ENCODE data around the gene ZNF296. TPM values are rescaled to one million over a fixed set of nuclear protein-coding genes. Genes with fewer than 3 reads are reported as not detected.
A peak's percentile ranks its signal among the peaks of the same experiment; 100 is the strongest.

The ZNF296 gene
- total RNA-seq, 1 experiment from 2014 or later = 2.6 TPM

DNA sequence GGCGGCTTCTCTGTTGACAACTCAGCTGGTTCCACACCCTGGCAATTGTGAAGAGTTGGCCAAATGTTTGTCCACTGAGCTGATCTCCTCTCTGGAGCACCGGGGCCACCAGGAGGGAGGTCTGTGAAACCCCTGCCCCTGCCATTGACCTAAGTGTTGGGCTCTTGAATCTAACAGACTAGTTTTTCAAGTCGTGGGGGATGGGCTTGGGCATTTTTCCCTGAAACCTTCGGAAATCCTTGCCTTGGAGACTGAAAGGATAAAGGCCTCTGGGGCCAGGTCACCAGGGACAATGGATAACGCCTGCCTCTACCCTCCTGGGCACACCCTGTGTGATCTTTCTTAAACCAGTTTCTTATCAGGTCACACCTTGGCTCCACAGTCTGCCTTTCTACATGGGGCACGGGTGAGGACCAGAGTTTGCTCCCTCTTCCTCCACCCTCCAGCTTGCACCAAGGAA lies 3.7 kb upstream of the ZNF296 start:
- DNase-seq = peak; percentile 72
- no peaks in the 10 kb centered on the region for H3K27me3 ChIP-seq (ENCODE audit: control insufficient read depth, insufficient read depth, low read length)
- H3K36me3 ChIP-seq (replicated peaks; ENCODE audit: control insufficient read depth, insufficient read depth, low read length) = peaks cover 5% of the 10 kb centered on the region
- H3K4me3 ChIP-seq (ENCODE audit: insufficient read depth, low read depth, low read length) = peak overlapping the region; percentile 72

DNA sequence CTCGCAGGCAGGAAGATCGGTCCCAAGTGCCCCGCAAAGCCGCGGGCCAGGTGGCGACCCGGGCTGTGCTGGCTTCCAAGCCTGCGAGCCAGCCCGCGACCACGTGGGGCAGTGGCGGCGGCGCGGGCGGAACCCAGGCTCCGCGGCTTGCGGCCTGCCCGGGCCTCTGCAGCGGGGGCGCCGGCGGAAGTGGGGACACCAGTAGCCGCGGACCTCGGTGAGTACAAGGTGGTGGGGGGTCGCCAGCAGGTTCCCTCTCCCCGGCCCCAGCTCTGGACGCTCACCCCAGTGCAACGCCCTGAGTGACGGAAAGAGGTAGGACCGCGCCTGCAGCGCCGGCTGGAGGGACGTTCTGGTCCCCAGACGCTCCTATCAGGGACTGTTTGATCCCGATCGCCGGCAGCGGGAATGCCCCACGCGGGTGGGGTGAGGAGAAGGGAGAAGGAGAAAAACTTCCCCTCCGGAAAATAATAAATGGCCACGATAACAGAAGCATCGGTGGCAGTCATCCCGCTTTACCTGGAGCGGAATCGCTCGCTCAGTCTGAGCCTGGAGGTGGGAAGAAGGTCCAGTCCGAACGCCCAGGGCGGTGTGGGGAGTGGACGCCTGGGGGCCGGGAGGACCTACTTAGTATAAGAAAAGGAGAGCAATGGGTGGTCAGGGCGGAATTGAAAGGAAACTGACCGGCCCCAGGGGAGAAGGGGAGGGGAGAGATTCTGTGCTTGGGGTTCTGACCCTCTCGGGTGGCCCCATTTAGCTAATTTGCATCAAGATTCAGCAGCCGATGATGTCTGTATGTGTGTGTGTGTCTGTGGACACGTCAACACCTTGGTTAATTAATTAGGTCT lies 3.0 kb upstream of the ZNF296 start, which contains the start of gene GEMIN7:
Gene GEMIN7 (plus strand): TSS at position 198 of the 848 bp plus-strand sequence. CDS start 10,855 bp downstream, outside the sequence.
- Histone ChIP-seq H3K27me3 (ENCODE audit: control insufficient read depth, insufficient read depth, low read length) (no peaks in the 10 kb centered on the region), H3K4me3 (ENCODE audit: insufficient read depth, low read depth, low read length) (peak within 1 kb of the TSS; percentile 72), H3K36me3 (replicated peaks; ENCODE audit: control insufficient read depth, insufficient read depth, low read length) (peaks cover 5% of the 10 kb centered on the region)
- peak; percentile 95 for DNase-seq

DNA sequence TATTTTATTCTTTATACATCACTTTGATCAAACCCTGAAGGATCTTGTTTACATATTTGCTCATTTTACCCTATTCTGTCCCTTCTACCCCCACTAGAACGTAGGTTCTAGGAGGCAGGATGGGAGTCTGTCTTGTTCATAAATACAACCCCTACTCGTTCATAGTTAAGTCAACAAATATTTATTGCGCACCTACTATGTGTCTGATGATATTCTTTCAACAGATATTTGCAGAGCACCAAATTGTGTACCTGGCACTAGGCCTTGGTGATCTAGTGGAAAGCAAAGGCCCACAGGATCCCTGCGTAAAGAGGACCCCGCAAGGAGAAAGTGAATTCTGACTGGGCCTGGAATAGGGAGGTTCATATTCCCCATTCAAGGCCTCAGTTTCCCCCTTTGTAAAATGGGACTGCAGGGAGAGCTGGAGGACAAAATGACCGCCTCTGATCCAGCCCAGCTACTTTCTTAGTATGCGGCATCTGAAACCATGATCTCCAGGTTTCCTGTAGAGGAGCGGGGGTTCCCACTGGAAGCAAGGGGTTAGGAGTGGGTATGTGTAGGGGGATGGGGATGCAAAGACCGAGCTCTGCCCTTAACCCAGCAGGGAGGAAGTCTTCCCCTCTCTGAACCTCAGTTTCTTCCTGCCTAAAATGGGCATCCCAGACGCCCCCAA lies 2.2 kb upstream of the ZNF296 start:
- no peaks in the 10 kb centered on the region for H3K27me3 ChIP-seq (ENCODE audit: control insufficient read depth, insufficient read depth, low read length)
- H3K4me3 ChIP-seq (ENCODE audit: insufficient read depth, low read depth, low read length) = peak overlapping the region; percentile 72
- no peak for DNase-seq
- H3K36me3 ChIP-seq (replicated peaks; ENCODE audit: control insufficient read depth, insufficient read depth, low read length) = peaks cover 5% of the 10 kb centered on the region

DNA sequence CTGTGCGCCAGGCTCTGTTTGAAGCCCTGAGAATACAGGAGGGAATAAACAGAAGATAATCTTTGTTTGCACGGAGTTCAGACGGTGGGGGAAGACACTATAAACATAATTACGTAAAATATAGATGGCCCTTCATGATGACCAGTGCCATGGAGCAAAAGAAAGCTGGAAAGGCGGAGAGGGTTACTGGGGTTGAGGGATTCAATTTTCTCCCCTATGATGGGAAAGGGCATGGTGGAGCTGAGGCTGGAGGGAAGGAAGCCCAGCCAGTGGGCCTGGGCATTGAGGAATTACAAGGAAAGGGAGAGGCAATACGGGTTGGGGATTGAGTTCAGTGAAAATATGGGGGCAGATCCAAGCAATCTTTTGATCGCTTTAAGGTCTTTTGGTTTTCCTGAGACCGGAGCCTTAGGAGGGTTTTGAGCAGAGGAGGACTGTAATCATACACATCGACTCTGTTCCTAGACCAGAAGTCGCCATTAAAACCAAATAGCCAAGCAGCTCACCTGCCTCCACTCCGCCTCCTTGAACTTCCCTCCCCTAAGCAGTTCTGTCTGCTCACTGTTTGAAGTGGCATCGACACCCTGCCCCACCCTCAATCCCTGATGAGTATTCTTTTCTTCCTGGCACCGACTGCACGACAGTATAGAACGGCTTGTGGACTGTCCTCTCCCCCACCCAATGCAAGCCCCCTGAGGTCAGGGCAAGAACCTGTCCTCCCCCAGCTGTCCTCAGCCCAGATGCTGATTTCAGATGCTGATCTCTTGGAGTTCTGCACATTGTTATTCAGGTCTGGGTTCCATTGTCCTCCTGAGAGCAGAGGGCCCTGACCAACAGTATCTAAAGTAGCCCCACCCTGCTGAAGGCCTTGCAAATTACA lies 813 bp upstream of the ZNF296 start:
- peak; percentile 68 for DNase-seq

DNA sequence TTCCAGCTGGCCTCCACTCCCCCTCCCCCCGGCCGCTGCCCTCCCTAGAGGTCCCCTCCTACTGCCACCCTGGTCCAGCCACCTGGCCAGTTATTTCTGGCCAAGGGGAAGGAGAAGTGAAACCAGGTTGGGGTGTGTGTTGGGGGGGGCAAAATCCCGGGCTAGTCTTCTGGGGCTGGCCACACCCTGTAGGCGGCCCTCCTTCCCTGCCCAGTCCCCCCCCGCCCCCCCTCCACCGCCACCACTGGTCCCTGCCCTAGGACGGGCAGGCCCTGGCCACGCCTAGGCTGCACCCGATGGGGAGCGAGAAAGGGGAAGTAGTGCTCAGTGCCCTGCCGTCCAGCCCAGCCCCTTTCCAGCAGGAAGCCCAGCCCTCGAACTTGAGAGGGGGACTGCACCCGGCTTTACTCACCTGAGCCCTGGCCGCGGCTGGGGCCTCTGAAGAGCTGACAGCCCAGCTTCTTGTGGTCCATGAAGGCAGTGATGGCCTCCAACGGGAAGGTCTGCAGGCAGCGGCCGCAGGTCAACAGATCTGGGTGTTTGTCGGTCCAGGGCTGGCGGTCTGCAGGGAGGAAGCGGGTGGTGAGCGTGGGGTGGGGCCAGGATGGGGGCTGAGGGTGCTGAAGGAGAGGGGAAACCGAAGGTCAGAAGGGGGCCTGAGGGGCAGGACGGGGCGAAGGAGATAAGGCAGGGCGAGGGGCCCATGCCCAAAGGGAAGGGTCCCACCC lies 813 bp downstream of the ZNF296 start:
- peak overlapping the region; percentile 86 for H3K4me3 ChIP-seq (ENCODE audit: insufficient read depth, low read depth, low read length)
- peak; percentile 94 for DNase-seq
- H3K36me3 ChIP-seq (replicated peaks; ENCODE audit: control insufficient read depth, insufficient read depth, low read length) = peaks cover 7% of the 10 kb centered on the region
- no peaks in the 10 kb centered on the region for H3K27me3 ChIP-seq (ENCODE audit: control insufficient read depth, insufficient read depth, low read length)

More for the DNA sequence above, 813 bp upstream of the ZNF296 start:
- Histone ChIP-seq H3K27me3 (ENCODE audit: control insufficient read depth, insufficient read depth, low read length) (no peaks in the 10 kb centered on the region), H3K4me3 (ENCODE audit: insufficient read depth, low read depth, low read length) (peak overlapping the region; percentile 86; the same call in 1 of the 2 replicates), H3K36me3 (replicated peaks; ENCODE audit: control insufficient read depth, insufficient read depth, low read length) (peaks cover 7% of the 10 kb centered on the region)

DNA sequence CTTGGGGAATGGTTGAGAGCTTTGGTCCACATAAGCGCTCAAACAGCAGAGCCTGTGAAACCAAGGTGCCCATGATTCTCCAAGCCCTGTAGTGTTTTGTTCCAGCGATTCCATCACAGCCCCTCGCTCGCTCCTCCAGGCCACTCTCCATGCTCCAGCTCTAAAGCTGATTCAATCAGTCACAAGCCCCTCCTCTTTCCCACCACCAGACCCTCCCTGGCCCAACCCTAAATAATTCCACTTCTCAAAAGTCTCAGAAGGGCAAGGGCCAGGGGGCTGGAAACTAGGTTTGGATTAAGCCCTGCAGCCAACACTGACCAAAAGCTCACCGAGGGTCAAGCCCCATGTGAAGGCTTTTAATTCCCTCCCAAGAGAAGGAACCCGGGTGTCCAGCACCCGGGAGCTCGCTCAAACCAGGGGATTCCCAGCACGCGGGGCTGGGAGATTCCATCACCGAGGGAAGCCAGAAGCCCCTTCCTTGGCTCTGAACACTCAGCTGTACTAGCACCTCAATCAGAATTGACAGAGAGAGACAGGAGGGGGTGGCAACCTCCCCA lies 1.5 kb downstream of the ZNF296 start:
- Histone ChIP-seq H3K27me3 (ENCODE audit: control insufficient read depth, insufficient read depth, low read length) (no peaks in the 10 kb centered on the region), H3K4me3 (ENCODE audit: insufficient read depth, low read depth, low read length) (peak overlapping the region; percentile 86), H3K36me3 (replicated peaks; ENCODE audit: control insufficient read depth, insufficient read depth, low read length) (peaks cover 13% of the 10 kb centered on the region)
- DNase-seq = peak; percentile 83

DNA sequence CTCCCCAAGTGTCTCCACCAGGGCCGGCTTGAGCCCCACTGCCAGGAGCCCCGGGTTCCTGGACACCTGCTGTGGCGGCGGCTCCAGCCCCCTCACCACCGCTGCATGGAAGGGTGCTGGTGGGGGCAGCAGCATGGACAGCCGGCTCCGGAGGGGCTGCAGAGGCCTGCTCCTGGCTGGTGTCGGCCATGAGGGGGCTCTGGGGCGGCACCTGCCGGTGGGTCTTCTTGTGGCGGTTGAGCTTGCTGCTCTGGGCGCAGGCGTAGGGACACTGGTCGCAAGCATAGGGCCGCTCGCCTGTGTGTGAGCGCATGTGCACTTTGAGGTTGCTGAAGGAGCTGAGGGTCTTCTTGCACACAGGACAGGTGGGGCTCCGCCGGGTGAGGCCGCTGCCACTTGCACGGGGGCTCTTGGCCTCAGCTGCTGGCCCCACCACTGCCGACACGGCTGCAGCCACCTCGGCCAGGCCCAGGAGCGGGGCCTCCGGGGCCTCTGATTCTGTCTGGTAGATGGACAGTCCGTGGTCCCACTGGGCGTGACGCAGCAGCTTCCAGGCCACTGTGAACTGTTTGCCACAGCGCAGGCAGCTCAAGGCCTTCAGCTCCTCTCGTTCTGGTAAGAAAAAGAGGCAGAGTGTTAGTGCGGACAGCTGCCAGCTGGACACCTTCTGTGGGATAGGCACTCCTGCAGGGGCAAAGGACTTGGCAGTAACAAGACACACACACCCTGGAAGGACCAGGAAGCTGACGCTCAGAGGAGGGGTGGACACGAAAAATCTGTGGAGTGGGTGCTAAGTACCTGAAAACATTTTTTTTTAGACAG lies 4.1 kb downstream of the ZNF296 start:
- peak; percentile 71 for DNase-seq

DNA sequence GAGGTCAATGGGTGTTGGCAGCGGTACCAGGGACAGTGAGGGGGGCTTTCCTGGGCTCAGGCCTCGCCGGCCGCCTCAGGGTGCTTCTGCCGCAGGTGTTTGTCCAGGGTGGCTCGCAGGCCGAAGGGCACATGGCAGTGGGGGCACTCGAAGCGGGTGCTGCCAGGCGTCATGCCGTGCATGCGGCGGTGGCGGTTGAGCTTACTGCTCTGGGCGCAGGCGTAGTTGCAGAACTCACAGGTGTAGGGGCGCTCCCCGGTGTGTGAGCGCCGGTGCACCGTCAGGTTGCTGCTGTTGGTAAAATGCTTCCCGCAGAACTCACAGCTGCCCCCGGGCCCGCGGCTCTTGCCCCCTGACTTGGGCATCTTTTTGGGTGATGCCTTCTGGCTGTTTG lies 4.7 kb downstream of the ZNF296 start:
- Histone ChIP-seq H3K36me3 (replicated peaks; ENCODE audit: control insufficient read depth, insufficient read depth, low read length) (peaks cover 25% of the 10 kb centered on the region), H3K4me3 (ENCODE audit: insufficient read depth, low read depth, low read length) (no peak overlapping the region), H3K27me3 (ENCODE audit: control insufficient read depth, insufficient read depth, low read length) (no peaks in the 10 kb centered on the region)
- DNase-seq = no peak

More for the DNA sequence above, 4.1 kb downstream of the ZNF296 start:
- Histone ChIP-seq H3K36me3 (replicated peaks; ENCODE audit: control insufficient read depth, insufficient read depth, low read length) (peaks cover 23% of the 10 kb centered on the region), H3K27me3 (ENCODE audit: control insufficient read depth, insufficient read depth, low read length) (no peaks in the 10 kb centered on the region), H3K4me3 (ENCODE audit: insufficient read depth, low read depth, low read length) (no peak overlapping the region)

DNA sequence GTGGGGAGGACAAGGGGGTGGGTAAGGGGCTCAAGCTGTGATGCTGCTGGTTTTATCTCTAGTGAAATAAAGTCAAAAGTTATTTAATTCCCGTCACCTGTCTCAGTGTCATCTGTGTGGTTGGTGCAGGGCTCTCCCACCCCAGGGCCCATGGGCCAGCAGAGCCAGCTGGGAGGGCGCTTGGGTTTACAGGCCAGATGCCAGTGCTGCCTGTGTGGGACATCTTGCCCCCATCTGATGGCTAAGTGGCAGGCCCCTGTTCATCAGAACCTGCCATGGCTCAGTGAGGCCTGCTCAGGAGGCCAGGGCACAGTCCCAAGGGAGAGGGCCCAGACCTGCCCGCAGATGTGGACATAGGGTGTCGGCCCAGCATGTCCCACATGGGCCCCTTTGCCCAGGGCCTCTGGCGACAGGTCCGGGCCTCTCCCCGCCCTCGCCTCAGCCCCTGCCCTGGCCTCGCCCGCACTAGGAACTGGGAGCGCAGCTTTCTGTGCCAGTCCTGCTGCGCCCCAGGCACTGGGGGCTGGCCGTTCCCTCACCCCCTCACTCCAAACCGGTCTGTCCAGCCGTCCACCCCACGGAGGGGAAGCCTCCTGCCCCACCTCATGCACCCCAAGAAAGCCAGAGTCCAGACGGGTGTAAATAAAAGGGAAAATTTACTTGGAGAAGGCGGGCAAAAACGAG lies 5.3 kb downstream of the ZNF296 start:
- Histone ChIP-seq H3K4me3 (ENCODE audit: insufficient read depth, low read depth, low read length) (no peak overlapping the region), H3K36me3 (replicated peaks; ENCODE audit: control insufficient read depth, insufficient read depth, low read length) (peaks cover 25% of the 10 kb centered on the region), H3K27me3 (ENCODE audit: control insufficient read depth, insufficient read depth, low read length) (no peaks in the 10 kb centered on the region)
- peak; percentile 46 for DNase-seq

DNA sequence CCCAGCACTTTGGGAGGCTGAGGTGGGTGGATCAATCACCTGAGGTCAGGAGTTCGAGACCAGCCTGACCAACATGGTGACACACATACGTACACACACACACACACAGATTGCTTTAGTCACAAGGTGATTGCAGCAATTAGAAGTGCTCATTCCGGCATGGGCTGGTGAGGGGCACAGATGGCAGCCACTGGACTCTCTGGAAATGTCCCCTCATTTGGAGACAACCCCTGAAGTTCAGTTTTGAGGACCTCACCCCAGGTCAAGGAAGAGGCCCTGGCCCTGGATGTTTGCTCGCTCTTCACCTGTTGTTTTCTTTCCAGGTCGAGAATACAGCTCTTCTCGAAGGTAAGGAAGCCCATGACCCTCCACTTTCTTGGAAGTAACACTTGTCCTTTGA lies 6.1 kb downstream of the ZNF296 start:
- peaks cover 25% of the 10 kb centered on the region for H3K36me3 ChIP-seq (replicated peaks; ENCODE audit: control insufficient read depth, insufficient read depth, low read length)
- DNase-seq = peak; percentile 35
- no peaks in the 10 kb centered on the region for H3K27me3 ChIP-seq (ENCODE audit: control insufficient read depth, insufficient read depth, low read length)
- H3K4me3 ChIP-seq (ENCODE audit: insufficient read depth, low read depth, low read length) = no peak overlapping the region

DNA sequence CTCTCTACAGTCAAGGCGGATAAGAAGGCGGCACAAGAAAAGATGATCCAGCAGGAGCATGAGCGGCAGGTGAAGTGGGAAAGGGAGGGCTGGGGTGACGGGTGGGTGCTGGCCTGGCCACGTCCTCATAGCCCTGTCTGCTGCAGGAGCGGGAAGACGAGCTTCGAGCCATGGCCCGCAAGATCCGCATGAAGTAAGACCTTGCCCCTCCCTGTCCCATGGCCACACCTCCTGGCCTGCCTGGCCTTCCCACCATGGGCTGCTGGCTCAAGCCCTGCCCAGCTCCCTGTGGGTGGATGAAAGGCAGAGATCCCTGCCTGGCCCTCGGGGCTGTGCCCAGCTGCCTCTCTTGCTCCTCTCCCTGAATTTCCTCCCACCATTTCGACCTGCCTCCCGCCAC lies 7.2 kb downstream of the ZNF296 start:
- DNase-seq = peak; percentile 90
- Histone ChIP-seq H3K4me3 (ENCODE audit: insufficient read depth, low read depth, low read length) (no peak overlapping the region), H3K36me3 (replicated peaks; ENCODE audit: control insufficient read depth, insufficient read depth, low read length) (peaks cover 26% of the 10 kb centered on the region), H3K27me3 (ENCODE audit: control insufficient read depth, insufficient read depth, low read length) (no peaks in the 10 kb centered on the region)

DNA sequence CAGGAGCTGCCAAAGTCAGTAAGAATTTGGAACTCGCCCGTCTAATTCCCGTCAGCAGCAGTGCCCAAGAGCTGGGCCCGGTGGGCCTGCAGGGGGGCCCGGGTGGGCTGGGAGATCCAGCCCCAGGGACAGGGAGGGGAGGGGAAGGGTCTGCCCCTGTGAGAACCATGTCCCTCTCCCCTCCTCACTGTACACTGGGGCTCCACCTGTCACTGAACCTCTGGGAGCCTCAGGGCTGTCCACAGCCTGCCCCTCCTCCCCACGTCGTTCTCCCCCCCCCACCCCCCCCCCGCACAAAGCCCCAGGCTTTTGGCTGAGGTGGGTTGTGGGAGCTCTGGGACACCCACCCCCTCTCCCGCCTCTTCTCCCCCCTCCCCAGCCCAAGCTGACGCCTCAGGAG lies 8.2 kb downstream of the ZNF296 start:
- Histone ChIP-seq H3K27me3 (ENCODE audit: control insufficient read depth, insufficient read depth, low read length) (no peaks in the 10 kb centered on the region), H3K36me3 (replicated peaks; ENCODE audit: control insufficient read depth, insufficient read depth, low read length) (peaks cover 26% of the 10 kb centered on the region), H3K4me3 (ENCODE audit: insufficient read depth, low read depth, low read length) (no peak overlapping the region)
- peak; percentile 65 for DNase-seq

All from H7 (cell line).